A549 (cell line): ENCODE data around the gene SIRT4. TPM values are rescaled to one million over a fixed set of nuclear protein-coding genes. Genes with fewer than 3 reads are reported as not detected.

ENCODE experiments used
- ATAC-seq, 2 experiments: fragments of 200-7000 bp in 1 of 2; fragments of >200 bp in 1 of 2; cut with Nextera tagmentation in 1 of 2; cut with Tn5 transposase in 1 of 2; 3 replicates each; pipeline versions ENCODE4 v1.8.0 to v1.9.1; 2018 to 2020; ENCODE audit warnings: mild to moderate bottlenecking in 1 of 2, moderate library complexity in 1 of 2
- CTCF ChIA-PET: fragments of 300-600 bp; sonication (Branson Sonifier 250); formaldehyde crosslinking; extraction: SDS; loops from one replicate; lab custom pipeline; 2021; ENCODE audit warnings: antibody characterized with exemption, inconsistent platforms; lab: Yijun Ruan, JAX
- POLR2A ChIA-PET: fragments of 350-600 bp; formaldehyde crosslinking; extraction: SDS; loops from one replicate; lab custom pipeline; 2021; ENCODE audit warnings: antibody characterized with exemption, inconsistent platforms; lab: Yijun Ruan, JAX
- DNase-seq, 2 experiments: peaks; one replicate each; pipeline versions ENCODE4 v3.0.0 to v3.0.0-alpha.2; 2011 to 2016; ENCODE audit warnings: low read depth in 1 of 2, low spot score in 1 of 2
- FAIRE-seq: peaks from 2 replicates; lab custom pipeline; 2011; peaks lifted over from hg19 to GRCh38; lab: Jason Lieb, UNC
- H3K27ac ChIP-seq, 2 experiments: fragments of >200 bp; sonication (Bioruptor Twin); formaldehyde crosslinking; 3 replicates each; pipeline ENCODE4 v1.5.1; 2016 to 2017
- H3K4me1 ChIP-seq: fragments of >200 bp; sonication (Bioruptor Twin); formaldehyde crosslinking; 3 replicates; pipeline ENCODE4 v1.6.1; 2016
- H3K4me2 ChIP-seq: fragments of >200 bp; sonication (Bioruptor Twin); formaldehyde crosslinking; 3 replicates; pipeline ENCODE4 v1.6.1; 2016
- H3K4me3 ChIP-seq: fragments of >200 bp; sonication (Bioruptor Twin); formaldehyde crosslinking; 3 replicates; pipeline ENCODE4 v1.5.1; 2016
- H3K9me3 ChIP-seq: fragments of >200 bp; sonication (Bioruptor Twin); formaldehyde crosslinking; 3 replicates; pipeline ENCODE4 v1.6.1; 2016
- BCL3 ChIP-seq: fragments of >200 bp; sonication (Bioruptor Twin); formaldehyde crosslinking; IDR thresholded peaks from 3 replicates; pipeline ENCODE4 v1.6.1; 2016
- BHLHE40 ChIP-seq: IDR thresholded peaks from 2 replicates; pipeline ENCODE4 v1.6.1; 2012; ENCODE audit warnings: low read depth, low read length, inconsistent platforms
- CTCF ChIP-seq: fragments of >200 bp; sonication (Bioruptor Twin); formaldehyde crosslinking; IDR thresholded peaks from 3 replicates; pipeline ENCODE4 v1.5.1; 2016
- E2F6 ChIP-seq: IDR thresholded peaks from 2 replicates; pipeline ENCODE4 v1.6.1; 2012; ENCODE audit warnings: low read depth, borderline replicate concordance
- EHF ChIP-seq: fragments of 250-450 bp; sonication (Bioruptor Pico); IDR thresholded peaks from 2 replicates; pipeline ENCODE4 v1.5.0; 2020; ENCODE audit warnings: mild to moderate bottlenecking
- EHMT2 ChIP-seq: fragments of 200-600 bp; sonication (generic); IDR thresholded peaks from 2 replicates; pipeline ENCODE4 v1.6.1; 2016; ENCODE audit warnings: antibody characterized with exemption, low read depth, mild to moderate bottlenecking, moderate library complexity
- EP300 ChIP-seq, 2 experiments: fragments of >200 bp; sonication (Bioruptor Twin); formaldehyde crosslinking; IDR thresholded peaks; 2 replicates in 1 of 2; 3 replicates in 1 of 2; pipeline ENCODE4 v1.6.1; 2016 to 2017
- ESRRA ChIP-seq: fragments of 150-350 bp; IDR thresholded peaks from 2 replicates; pipeline ENCODE4 v1.6.1; 2014; ENCODE audit warnings: mild to moderate bottlenecking, low read length, borderline replicate concordance
- FOXS1 ChIP-seq: fragments of 250-450 bp; sonication (Bioruptor Pico); IDR thresholded peaks from 2 replicates; pipeline ENCODE4 v1.5.0; 2020; ENCODE audit warnings: mild to moderate bottlenecking, moderate library complexity
- GATA3 ChIP-seq: IDR thresholded peaks from 2 replicates; pipeline ENCODE4 v1.6.1; 2012; ENCODE audit warnings: borderline replicate concordance
- HDAC2 ChIP-seq: fragments of 200-600 bp; sonication (generic); IDR thresholded peaks from 2 replicates; pipeline ENCODE4 v1.6.1; 2016
- JUNB ChIP-seq: fragments of >200 bp; sonication (Bioruptor Twin); formaldehyde crosslinking; IDR thresholded peaks from 2 replicates; pipeline ENCODE4 v1.6.1; 2016
- KDM5A ChIP-seq: fragments of 200-600 bp; sonication (generic); IDR thresholded peaks from 2 replicates; pipeline ENCODE4 v1.6.1; 2016; ENCODE audit warnings: antibody characterized with exemption, mild to moderate bottlenecking
- MAFK ChIP-seq: fragments of 450-650 bp; IDR thresholded peaks from 2 replicates; pipeline ENCODE4 v1.6.1; 2014; ENCODE audit not compliant: partially characterized antibody
- MAZ ChIP-seq: fragments of 150-350 bp; IDR thresholded peaks from 2 replicates; pipeline ENCODE4 v1.6.1; 2014; ENCODE audit warnings: antibody characterized with exemption, low read depth, low read length, borderline replicate concordance
- NPAS2 ChIP-seq: fragments of 250-450 bp; sonication (Bioruptor Pico); IDR thresholded peaks from 2 replicates; pipeline ENCODE4 v1.8.0; 2022; ENCODE audit warnings: mild to moderate bottlenecking, moderate library complexity, borderline replicate concordance
- POLR2A ChIP-seq: IDR thresholded peaks from 2 replicates; pipeline ENCODE4 v1.6.1; 2012; ENCODE audit warnings: mild to moderate bottlenecking, low read length
- POLR2AphosphoS2 ChIP-seq: conservative IDR thresholded peaks from 2 replicates; pipeline ENCODE4 v1.6.1; 2012; ENCODE audit warnings: low read length, improper control_type of control experiment, inconsistent platforms
- RAD21 ChIP-seq, 2 experiments: fragments of >200 bp in 1 of 2; sonication (Bioruptor Twin) in 1 of 2; formaldehyde crosslinking in 1 of 2; IDR thresholded peaks in 1 of 2; conservative IDR thresholded peaks in 1 of 2; 2 replicates in 1 of 2; 3 replicates in 1 of 2; pipeline ENCODE4 v1.6.1; 2012 to 2018; ENCODE audit warnings: inconsistent platforms in 1 of 2
- RCOR1 ChIP-seq: fragments of 150-350 bp; IDR thresholded peaks from 2 replicates; pipeline ENCODE4 v1.6.1; 2014; ENCODE audit warnings: antibody characterized with exemption, low read length, low read depth
- SREBF2 ChIP-seq: fragments of 450-650 bp; IDR thresholded peaks from 2 replicates; pipeline ENCODE4 v1.6.1; 2014; ENCODE audit warnings: mild to moderate bottlenecking, moderate library complexity
- TP53 ChIP-seq: fragments of 250-450 bp; sonication (Bioruptor Pico); IDR thresholded peaks from 2 replicates; pipeline ENCODE4 v1.5.0; 2021; ENCODE audit warnings: mild to moderate bottlenecking, moderate library complexity
- ZC3H11A ChIP-seq: fragments of 450-650 bp; IDR thresholded peaks from 2 replicates; pipeline ENCODE4 v1.6.1; 2014; ENCODE audit warnings: antibody characterized with exemption, mild to moderate bottlenecking
- ZSCAN20 ChIP-seq: fragments of 250-450 bp; sonication (Bioruptor Pico); IDR thresholded peaks from 2 replicates; pipeline ENCODE4 v1.8.0; 2022; ENCODE audit warnings: mild to moderate bottlenecking, moderate library complexity
- WGBS: methylation state at CpG from one replicate; pipeline ENCODE4 v1.1.6; 2017; ENCODE audit errors: missing lambda C conversion rate; 5-methylcytosine and 5-hydroxymethylcytosine counted together
- polyA plus RNA-seq, 4 experiments: library from polyadenylated mRNA; depleted of rRNA in 3 of 4; stranded (reverse); fragments of >200 nt; fragmentation: RNase III in 1 of 4; extraction: RNeasy Plus Mini Kit Qiagen cat#74134 plus additional on column Dnase treatment in 1 of 4; gene quantifications; 2 replicates in 3 of 4; 3 replicates in 1 of 4; pipeline ENCODE4 v1.2.3, GENCODE V29; 2011 to 2017
- TF ChIP-seq, protein P1 (sequence below): fragments of 450-650 bp; IDR thresholded peaks from 2 replicates; pipeline ENCODE4 v1.6.1; 2014; ENCODE audit warnings: antibody characterized with exemption

SIRT4 gene
- polyA plus RNA-seq, 2 of the 4 experiments (the other 2 are of a cell fraction), result 1.6 TPM

GRCh38 chr12:120263748-120264085 lies 38.4 kb upstream of the SIRT4 start (continued):
- no peak for TF ChIP-seq CTCF

DNA sequence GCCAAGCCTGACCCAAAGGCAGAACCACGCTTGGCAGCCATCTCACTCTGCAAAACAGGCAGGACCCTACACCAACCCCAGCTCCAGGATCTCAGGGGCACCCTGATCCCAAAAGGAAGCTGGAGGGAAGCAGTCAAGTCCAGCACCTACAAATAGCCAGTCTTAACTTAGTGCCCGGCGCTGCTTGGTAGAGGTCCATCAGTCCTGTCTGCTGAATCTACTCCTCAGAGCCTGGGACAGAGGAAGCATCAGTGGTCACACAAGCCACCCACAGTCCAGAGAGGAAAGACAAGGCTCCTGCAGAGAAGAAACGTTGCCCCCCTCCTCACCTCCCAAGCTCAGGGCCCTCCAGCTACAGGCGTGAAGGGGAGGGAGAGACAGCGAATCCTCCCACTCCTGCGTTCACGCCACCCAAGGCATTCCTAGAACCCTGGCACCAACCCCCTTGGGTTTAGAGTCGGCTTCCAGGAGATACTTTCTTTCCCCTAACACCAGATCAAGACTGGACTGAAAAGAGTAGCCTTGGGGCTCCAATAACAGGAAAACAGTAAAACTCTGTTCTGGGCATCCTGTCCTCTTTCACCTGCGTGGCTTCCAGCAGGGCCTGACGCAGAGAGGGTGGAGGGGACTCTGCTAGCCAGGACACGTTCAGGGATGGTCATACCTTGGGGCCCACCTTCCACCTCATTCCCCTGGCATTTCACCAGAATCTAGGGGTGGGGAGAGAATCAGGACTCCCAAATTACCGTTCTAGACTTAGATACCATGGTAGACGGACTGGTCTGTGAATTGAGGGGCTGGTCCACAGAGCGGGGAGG lies 37.8 kb upstream of the SIRT4 start:
- 25% methylated on average over 15 of the region's 15 CpGs for WGBS

GRCh38 chr12:120264904-120265472 lies 37.1 kb upstream of the SIRT4 start:
- peak overlapping the region; percentile 99 for H3K4me3 ChIP-seq
- peak overlapping the region; percentile 99 for H3K27ac ChIP-seq
- peaks cover 43% of the 10 kb centered on the region for H3K4me1 ChIP-seq
- peak overlapping the region; percentile 100 for H3K4me2 ChIP-seq
- H3K9me3 ChIP-seq, result no peaks in the 10 kb centered on the region
- CTCF ChIA-PET, result interaction anchor here (0.7 to 43.7 kb wide), 17 partner anchors 8 to 163 kb away, joined by 3 to 1367 read pairs (median 5); partner anchors contain the start of genes RNU4-2 and RPLP0
- POLR2A ChIA-PET, result interaction anchor here (0.6 to 4.5 kb wide), 8 partner anchors 18 to 192 kb away, joined by 3 to 62 read pairs (median 6); partner anchors contain the start of genes RNU4-2 and RPLP0
- FAIRE-seq (no peak), ATAC-seq (no peak), DNase-seq (no peak)
- TF ChIP-seq TP53, result no peak
- TF ChIP-seq POLR2A, result no peak
- no peak for TF ChIP-seq NPAS2 (CRISPR knock-in tag)
- no peak for TF ChIP-seq E2F6
- no peak for TF ChIP-seq RCOR1
- no peak for TF ChIP-seq EHMT2
- TF ChIP-seq BCL3, result no peak
- 0% methylated on average over 6 of the region's 29 CpGs for WGBS

More for the DNA sequence above, 37.8 kb upstream of the SIRT4 start:
- ChIA-PET POLR2A (interaction anchor here (0.6 to 4.9 kb wide), 11 partner anchors 17 to 193 kb away, joined by 3 to 62 read pairs (median 13); partner anchors contain the start of genes RNU4-2 and RPLP0), CTCF (interaction anchor here (0.9 to 43.7 kb wide), 9 partner anchors 7 to 65 kb away, joined by 4 to 1367 read pairs (median 24); partner anchors contain the start of genes RNU4-2 and RPLP0)
- FAIRE-seq (no peak), DNase-seq (no peak), ATAC-seq (peak; percentile 5 to 32; a peak in 3 of 6 replicates)
- H3K9me3 ChIP-seq, result no peaks in the 10 kb centered on the region
- peaks cover 49% of the 10 kb centered on the region for H3K4me1 ChIP-seq
- peak overlapping the region; percentile 99 for H3K4me3 ChIP-seq
- H3K4me2 ChIP-seq, result peak overlapping the region; percentile 100
- TF ChIP-seq MAZ (no peak), BHLHE40 (no peak), EHF (no peak), ZC3H11A (no peak), JUNB (no peak), RAD21 (conservative IDR thresholded peaks at IDR 0.05 in 1 of 2, IDR thresholded peaks at IDR 0.05 in 1 of 2) (no peak), FOXS1 (CRISPR knock-in tag) (no peak), ZSCAN20 (CRISPR knock-in tag) (no peak), KDM5A (no peak), POLR2AphosphoS2 (no peak), HDAC2 (no peak), BCL3 (no peak), GATA3 (no peak), E2F6 (no peak), EP300 (IDR thresholded peaks at IDR 0.05) (no peak), MAFK (no peak), SREBF2 (no peak), ESRRA (no peak)
- TF ChIP-seq, protein P1, sequence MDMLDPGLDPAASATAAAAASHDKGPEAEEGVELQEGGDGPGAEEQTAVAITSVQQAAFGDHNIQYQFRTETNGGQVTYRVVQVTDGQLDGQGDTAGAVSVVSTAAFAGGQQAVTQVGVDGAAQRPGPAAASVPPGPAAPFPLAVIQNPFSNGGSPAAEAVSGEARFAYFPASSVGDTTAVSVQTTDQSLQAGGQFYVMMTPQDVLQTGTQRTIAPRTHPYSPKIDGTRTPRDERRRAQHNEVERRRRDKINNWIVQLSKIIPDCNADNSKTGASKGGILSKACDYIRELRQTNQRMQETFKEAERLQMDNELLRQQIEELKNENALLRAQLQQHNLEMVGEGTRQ, result no peak
- H3K27ac ChIP-seq, result peak overlapping the region; percentile 99
